Measurements from ENCODE around the gene OSGEP. TPM values are rescaled to one million over a fixed set of nuclear protein-coding genes. Genes with fewer than 3 reads are reported as not detected.

OSGEP gene
- 44.8 and 46.2 TPM in 2 replicates for total RNA-seq

DNA sequence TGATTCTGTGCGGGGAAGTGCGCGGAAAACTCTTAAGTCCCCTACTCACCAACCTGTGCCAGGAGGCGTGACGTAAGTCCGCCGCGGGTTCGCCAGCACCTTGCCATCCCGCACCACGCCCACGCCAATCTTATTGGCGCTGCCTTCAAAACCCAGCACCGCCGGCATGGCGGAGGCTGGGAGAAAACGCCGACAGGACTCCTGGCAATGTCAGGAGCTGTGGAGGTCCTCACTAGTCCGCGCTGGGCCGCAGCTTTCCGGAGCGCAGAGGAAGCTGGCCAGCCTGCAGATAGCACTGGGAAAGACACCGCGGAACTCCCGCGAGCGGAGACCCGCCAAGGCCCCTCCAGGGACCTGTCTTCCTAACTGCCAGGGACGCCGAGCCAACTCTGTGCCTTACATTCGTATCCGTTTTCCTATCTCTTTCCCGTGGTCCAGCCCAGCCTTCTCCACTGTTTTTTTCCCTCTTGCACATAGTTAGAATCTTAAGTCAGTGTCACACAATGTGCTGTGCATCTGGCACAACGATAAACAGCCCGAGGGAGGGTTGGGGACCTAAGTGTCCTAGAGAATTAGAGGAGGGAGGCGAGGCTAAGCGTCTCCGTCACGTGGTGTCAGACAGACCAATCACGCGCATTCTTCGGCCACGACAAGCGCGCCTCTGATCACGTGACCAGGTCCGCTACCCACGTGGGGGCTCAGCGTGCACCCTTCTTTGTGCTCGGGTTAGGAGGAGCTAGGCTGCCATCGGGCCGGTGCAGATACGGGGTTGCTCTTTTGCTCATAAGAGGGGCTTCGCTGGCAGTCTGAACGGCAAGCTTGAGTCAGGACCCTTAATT is at the start of gene OSGEP, which contains the start of gene APEX1:
Gene OSGEP, minus strand, starts transcription at position 297 of the 839 bp plus-strand sequence. Its CDS starts 129 bp downstream, at position 168.
Gene APEX1, plus strand, starts transcription at position 711 of the 839 bp plus-strand sequence. CDS start 420 bp downstream, outside the sequence.

DNA sequence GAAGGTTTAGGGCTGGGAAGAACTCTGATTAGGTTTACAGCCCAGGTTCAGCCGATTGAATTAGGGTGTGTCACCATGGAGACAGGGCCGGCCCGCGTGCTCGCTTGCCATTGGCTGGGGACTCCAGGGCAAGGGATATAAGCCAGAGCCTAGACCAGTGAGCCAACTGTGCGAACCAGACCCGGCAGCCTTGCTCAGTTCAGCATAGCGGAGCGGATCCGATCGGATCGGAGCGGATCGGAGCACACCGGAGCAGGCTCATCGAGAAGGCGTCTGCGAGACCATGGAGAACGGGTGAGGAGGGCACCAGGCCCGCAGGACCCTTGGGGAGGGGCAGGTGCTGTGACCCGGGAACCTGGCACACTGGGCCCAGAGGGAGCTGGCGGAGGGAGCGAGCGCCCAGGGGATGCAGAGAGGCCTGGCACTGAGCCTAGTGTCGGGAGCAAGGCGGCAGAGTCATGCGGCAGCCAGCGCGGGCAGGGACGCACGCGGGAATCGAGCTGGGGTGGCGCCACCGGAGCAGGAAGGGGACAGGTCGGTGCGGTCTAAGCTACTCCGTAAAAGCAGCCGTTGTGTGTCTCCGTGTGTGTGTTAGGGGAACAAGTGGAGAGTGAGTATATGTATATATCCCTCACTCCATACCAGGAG is 14.8 kb upstream of the OSGEP start, which contains the start of gene PNP:
Gene PNP, plus strand, starts transcription at position 165 of the 648 bp plus-strand sequence. Its CDS starts 119 bp downstream, at position 284.

DNA sequence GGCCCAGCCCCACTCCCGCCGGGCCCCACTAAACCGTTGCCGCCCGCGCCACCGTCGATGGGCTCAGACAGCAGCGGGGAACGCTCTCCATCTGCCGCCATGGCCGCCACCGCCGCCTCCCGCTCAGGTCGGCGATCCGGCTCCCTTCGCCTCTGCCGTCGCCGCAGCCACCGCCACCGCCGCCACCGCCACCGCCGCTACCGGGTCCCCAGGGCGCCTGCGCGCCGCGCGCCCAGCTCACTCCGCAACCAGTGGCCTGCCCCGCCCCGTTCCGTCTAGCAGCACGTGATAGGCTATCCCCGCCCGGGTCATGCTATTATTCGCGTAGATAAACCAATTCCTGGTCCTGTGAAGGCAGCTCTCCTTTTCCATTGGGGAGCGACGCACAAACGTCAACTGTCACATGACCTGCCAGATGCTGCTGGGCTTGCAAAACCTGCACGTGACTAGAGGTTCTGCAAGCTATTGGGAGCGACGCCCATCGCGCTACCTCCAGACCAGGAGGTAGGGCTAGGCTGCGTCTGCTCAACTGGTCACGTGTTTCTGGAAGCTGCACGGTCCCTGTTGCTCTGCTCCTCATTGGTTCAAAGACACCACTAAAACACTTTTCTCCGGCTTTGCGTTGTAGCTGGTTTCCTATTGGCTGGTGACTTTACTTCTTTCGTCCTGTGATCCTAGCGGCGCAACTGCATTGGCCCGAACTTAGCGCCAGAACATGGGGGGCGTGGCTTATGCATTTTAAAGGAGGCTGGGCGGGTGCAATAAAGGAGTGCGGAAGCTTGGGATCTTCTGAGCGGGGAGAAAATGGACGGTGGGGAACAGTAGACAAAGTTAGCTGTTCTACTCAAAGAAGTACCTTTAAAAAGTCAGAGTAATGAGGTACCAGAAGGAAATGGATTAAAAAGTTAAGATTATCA is 6.9 kb upstream of the OSGEP start, which contains the start of gene PIP4P1:
Gene PIP4P1, minus strand, starts transcription at position 210 of the 917 bp plus-strand sequence. Its CDS starts 109 bp downstream, at position 101.

DNA sequence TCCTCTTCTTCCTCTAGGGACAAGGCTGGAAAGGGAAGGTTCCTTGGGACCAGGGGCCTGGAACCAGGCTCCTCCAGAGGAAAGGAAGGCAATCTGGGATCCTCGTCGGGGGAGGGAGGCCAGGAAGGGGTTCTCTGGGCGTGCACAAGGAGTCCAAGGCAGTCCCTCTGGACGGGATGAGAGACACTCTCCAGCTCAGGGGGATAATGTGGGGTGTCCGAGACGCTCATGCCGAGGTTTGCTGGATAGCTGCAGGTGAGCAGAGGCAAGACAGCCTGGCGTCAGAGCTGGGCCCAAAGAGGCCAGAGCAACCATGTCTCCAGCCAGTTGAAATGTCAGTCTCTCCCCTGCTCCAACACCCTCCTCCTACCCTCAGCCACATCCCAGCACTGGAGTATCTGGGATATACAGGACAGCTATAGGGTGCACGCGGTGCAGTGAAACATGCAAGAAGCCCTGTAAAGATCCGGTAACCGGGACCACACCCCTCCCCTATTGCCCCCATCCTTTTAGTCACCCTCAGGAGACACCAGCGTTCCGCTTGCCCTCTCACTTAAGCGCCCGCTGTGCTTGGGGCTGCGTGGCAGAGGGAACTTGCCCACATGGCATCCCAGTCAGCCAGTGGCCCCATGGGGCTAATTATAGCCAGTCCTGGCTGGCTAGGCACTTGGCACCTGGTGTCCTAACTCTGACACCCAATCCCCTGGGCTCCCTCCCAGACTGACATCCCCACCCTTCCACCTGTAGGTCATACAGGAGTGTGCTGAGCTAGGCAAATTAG is 18.8 kb downstream of the OSGEP start, which contains the start of gene KLHL33:
Gene KLHL33, minus strand, starts transcription at position 585 of the 781 bp plus-strand sequence. Its CDS starts 355 bp downstream, at position 230.

DNA sequence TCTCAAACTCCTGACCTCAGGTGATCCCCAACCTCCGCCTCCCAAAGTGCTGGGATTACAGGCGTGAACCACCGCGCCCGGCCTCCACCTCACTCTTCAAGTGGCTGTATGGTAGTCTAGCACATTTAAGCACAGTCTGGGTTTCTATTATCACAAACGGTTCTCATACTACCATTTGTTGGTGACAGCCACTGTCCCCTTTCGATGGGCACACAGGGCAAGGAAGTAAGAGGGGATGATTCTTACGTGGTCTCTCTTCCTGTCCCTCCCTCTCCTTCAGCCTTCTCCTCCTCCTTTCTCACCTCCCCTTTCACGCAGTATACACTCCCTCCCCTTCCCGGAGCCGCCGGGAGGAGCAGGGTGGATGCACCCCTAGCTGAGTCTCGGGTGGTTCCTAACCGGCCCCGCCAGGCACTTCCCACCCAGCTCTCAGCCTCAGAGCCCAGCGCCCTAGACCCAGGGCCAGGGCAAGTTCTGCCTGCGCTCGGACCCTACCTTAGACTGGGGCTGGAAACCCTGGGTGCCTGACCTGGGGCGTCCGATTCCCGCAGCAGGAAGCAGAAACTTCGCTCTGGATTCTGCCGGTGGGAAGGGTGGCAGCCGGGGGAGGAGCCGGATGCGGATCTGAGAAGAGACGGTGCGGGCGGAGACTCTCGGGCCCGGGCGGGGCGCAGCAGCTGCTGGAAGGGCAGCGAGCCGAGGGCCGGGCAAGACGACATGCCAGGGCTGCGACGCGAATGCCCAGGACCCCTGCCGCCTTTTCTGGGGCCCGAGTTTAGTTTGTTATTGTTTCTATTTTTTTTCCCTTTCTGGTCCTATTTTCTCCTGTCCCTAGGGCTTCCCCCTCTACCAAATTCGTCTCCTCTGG is 41.5 kb downstream of the OSGEP start, which contains the start of gene TEP1:
Gene TEP1, minus strand, starts transcription at position 626 of the 868 bp plus-strand sequence. CDS start 5,062 bp downstream, outside the sequence.

Other genes starting within 250 kb of the OSGEP start
- gene OR11H6, start 231.1 kb downstream of the OSGEP start, total RNA-seq = not detected in 2 replicates
- gene OR11H7, start 225.8 kb downstream of the OSGEP start, total RNA-seq = not detected in 2 replicates
- gene OR11H4, start 215.5 kb downstream of the OSGEP start, total RNA-seq = not detected in 2 replicates
- 26.0 and 79.2 TPM in 2 replicates for gene TTC5, start 148.9 kb downstream of the OSGEP start, total RNA-seq
- 36.2 and 50.7 TPM in 2 replicates for gene CCNB1IP1, start 121.5 kb downstream of the OSGEP start, total RNA-seq
- 8.8 and 10.5 TPM in 2 replicates for gene PARP2, start 111.2 kb downstream of the OSGEP start, total RNA-seq
- 12.3 and 18.2 TPM in 2 replicates for gene TEP1, start 41.3 kb downstream of the OSGEP start, total RNA-seq
- gene KLHL33, start 18.6 kb downstream of the OSGEP start, total RNA-seq = not detected in 2 replicates
- gene APEX1, start 414 bp upstream of the OSGEP start, total RNA-seq = 104 and 113 TPM in 2 replicates
- 18.8 and 21.9 TPM in 2 replicates for gene PIP4P1, start 6.6 kb upstream of the OSGEP start, total RNA-seq
- gene PNP, start 14.6 kb upstream of the OSGEP start, total RNA-seq = 248 and 374 TPM in 2 replicates
- 0.32 TPM in 1 of 2 replicates, not detected in the other for gene RNASE10, start 50.7 kb upstream of the OSGEP start, total RNA-seq
- not detected in 2 replicates for gene RNASE9, start 106.2 kb upstream of the OSGEP start, total RNA-seq
- not detected in 2 replicates for gene RNASE11, start 133.2 kb upstream of the OSGEP start, total RNA-seq
- gene RNASE12, start 136.6 kb upstream of the OSGEP start, total RNA-seq = not detected in 2 replicates
- gene OR6S1, start 186.9 kb upstream of the OSGEP start, total RNA-seq = not detected in 2 replicates
- 4.1 and 6.8 TPM in 2 replicates for gene RNASE4, start 229.7 kb upstream of the OSGEP start, total RNA-seq
- gene ANG, start 234.0 kb upstream of the OSGEP start, total RNA-seq = 3.6 and 5.5 TPM in 2 replicates

Measured in epithelial cell of umbilical artery (primary cell).